ENCODE measurements around the gene STT3B. TPM values are rescaled to one million over a fixed set of nuclear protein-coding genes. Genes with fewer than 3 reads are reported as not detected.

STT3B gene
- total RNA-seq, 2 donors from 2014 or later = 104 to 113 TPM

- ATAC-seq (no peak), DNase-seq (no peak)
- intact Hi-C loops (cut with DNase I, micrococcal nuclease) = no loop called here
Measured at GRCh38 chr3:31622636-31623288, 90.0 kb downstream of the STT3B start.

GRCh38 chr3:31624083-31624709, 91.5 kb downstream of the STT3B start:
- ATAC-seq (no peak), DNase-seq (no peak)
- intact Hi-C loops (cut with DNase I, micrococcal nuclease) = no loop called here

- no peak for DNase-seq
- ATAC-seq = no peak
- intact Hi-C loops (cut with DNase I, micrococcal nuclease) = no loop called here
Measured at GRCh38 chr3:31625358-31625757, 92.6 kb downstream of the STT3B start.

GRCh38 chr3:31629054-31629453, 96.3 kb downstream of the STT3B start:
- intact Hi-C loops (cut with DNase I, micrococcal nuclease) = no loop called here

GRCh38 chr3:31634476-31634875, 101.8 kb downstream of the STT3B start:
- intact Hi-C loops (cut with DNase I, micrococcal nuclease) = no loop called here
- DNase-seq (no peak), ATAC-seq (no peak)

More at GRCh38 chr3:31629054-31629453, 96.3 kb downstream of the STT3B start:
- no peak for ATAC-seq
- no peak for DNase-seq

- DNase-seq (no peak), ATAC-seq (no peak)
- intact Hi-C loops (cut with DNase I, micrococcal nuclease) = no loop called here
Measured at GRCh38 chr3:31635545-31635944, 102.8 kb downstream of the STT3B start.

- no peak for DNase-seq
- intact Hi-C loops (cut with DNase I, micrococcal nuclease) = no loop called here
Measured at GRCh38 chr3:31636049-31636448, 103.3 kb downstream of the STT3B start.

GRCh38 chr3:31636694-31637442, 104.1 kb downstream of the STT3B start:
- ATAC-seq = peak; percentile 75
- intact Hi-C loops (cut with DNase I, micrococcal nuclease) = no loop called here
- DNase-seq = no peak

More at GRCh38 chr3:31636049-31636448, 103.3 kb downstream of the STT3B start:
- no peak for ATAC-seq

DNA sequence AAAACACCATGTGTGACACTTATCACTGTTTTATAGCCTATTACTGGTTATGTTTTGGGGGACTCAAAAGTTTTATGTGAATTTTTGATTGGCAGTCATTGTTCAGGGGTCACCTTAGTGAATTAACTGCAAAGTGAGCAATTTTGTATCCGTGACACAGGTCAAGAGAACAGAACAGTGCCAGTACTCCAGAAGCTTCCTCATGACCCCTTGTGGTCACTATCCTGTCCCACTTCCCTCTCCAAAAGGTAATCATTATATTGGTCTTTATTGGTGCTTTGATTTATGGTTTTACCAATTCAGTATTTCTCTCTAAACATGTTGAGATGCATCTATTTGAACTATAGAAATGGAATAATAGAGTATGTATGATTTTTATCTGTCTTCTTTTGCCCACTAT, 107.1 kb downstream of the STT3B start:
- no peak for DNase-seq
- ATAC-seq = no peak

GRCh38 chr3:31645256-31645655, 112.5 kb downstream of the STT3B start:
- DNase-seq (no peak), ATAC-seq (no peak)
- intact Hi-C loops (cut with DNase I, micrococcal nuclease) = no loop called here

More for the DNA sequence above, 107.1 kb downstream of the STT3B start:
- intact Hi-C loops (cut with DNase I, micrococcal nuclease) = no loop called here

DNA sequence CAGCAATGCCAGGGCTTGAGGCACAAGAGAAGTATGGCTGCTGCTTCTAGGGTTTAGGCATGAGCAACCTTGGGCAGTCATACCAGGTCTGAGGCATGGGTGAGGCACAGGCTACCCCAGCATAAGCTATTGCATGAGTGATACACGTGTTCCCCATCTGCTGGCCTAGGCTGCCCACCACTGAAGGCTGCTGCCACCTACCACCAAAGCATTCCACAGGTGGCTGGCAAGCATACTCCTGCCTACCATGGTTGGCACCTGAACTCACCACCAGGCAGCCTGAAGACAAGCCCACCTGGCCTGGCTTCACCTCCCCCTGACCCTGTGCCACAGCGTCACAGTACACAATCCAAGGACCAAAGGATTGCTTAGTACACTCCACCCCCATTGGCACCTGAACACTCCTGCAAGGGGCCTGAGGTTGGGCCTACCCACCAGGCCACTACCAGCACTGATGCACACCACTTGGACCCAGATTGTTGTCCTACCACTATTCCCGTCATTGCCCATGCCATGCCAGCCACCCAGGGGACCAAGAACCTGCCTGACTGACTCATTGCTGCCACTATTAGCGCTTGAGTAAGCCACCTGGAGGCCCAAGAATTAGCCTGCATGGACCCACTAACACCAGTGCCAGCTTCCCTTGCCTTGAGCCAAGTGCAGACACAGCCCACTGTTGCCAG, 115.7 kb downstream of the STT3B start:
- DNase-seq (no peak), ATAC-seq (peak; percentile 20)
- intact Hi-C loops (cut with DNase I, micrococcal nuclease) = no loop called here

DNA sequence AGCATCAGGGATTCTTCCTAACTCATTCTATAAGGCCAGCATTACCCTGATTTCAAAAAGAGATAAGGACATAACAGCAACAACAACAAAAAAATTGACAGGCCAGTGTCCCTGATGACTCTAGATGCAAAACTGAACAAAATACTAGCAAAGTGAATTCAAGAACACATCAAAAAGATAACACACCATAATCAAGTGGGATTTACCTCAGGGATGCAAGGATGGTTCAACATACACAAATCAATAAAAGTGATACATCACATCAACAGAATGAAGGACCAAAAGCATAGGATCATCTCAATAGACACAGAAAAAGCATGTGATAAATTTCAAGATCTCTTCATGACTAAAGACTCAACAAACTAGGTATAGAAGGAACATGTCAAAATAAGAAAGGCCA, 119.6 kb downstream of the STT3B start:
- intact Hi-C loops (cut with DNase I, micrococcal nuclease) = no loop called here
- no peak for DNase-seq
- ATAC-seq = no peak

- intact Hi-C loops (cut with DNase I, micrococcal nuclease) = no loop called here
- no peak for DNase-seq
- no peak for ATAC-seq
Measured at GRCh38 chr3:31653464-31653863, 120.7 kb downstream of the STT3B start.

DNA sequence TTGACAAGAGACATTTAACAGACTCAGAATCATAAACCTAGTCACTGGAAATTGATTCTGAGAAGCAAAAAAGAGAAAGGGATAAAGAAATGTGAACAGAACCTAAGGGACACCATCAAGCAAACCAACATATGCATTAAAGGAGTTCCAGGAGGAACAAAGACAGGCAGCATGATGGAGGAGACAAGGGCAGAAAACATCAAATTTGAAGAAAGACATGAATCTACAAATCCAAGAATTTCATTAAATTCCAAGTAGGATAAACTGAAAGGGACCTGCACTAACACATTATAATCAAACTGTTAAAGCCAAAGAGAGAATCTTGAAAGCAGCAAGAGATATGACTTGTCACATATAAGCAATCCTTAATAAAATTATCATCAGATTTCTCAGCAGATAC, 122.3 kb downstream of the STT3B start:
- intact Hi-C loops (cut with DNase I, micrococcal nuclease) = no loop called here
- ATAC-seq (no peak), DNase-seq (no peak)

GRCh38 chr3:31659246-31659645, 126.5 kb downstream of the STT3B start:
- no peak for ATAC-seq
- DNase-seq = no peak
- intact Hi-C loops (cut with DNase I, micrococcal nuclease) = no loop called here

GRCh38 chr3:31661286-31661685, 128.6 kb downstream of the STT3B start:
- no peak for DNase-seq

GRCh38 chr3:31661993-31662670, 129.4 kb downstream of the STT3B start:
- intact Hi-C loops (cut with DNase I, micrococcal nuclease) = no loop called here
- no peak for ATAC-seq
- no peak for DNase-seq

More at GRCh38 chr3:31661286-31661685, 128.6 kb downstream of the STT3B start:
- ATAC-seq = peak; percentile 78
- intact Hi-C loops (cut with DNase I, micrococcal nuclease) = no loop called here

- ATAC-seq = no peak
- intact Hi-C loops (cut with DNase I, micrococcal nuclease) = no loop called here
- no peak for DNase-seq
Measured at GRCh38 chr3:31664031-31664430, 131.3 kb downstream of the STT3B start.

GRCh38 chr3:31667582-31667981, 134.9 kb downstream of the STT3B start:
- intact Hi-C loops (cut with DNase I, micrococcal nuclease) = no loop called here

More at GRCh38 chr3:31667582-31667981, 134.9 kb downstream of the STT3B start:
- ATAC-seq (no peak), DNase-seq (no peak)
